Endothelial cell of umbilical vein (primary cell): ENCODE data around the gene ARID1B. TPM values are rescaled to one million over a fixed set of nuclear protein-coding genes. Genes with fewer than 3 reads are reported as not detected.

Experiments
- BruUV-seq: library from RNA; stranded (reverse); fragments of 400-500 nt; replicated peaks from 2 replicates; lab custom pipeline; 2021; lab: Mats Ljungman, UMichigan
- CTCF ChIA-PET: fragments of 300-600, 350-600 bp; sonication (Branson Sonifier 250); formaldehyde crosslinking; loops from one replicate; lab custom pipeline; 2021; ENCODE audit warnings: antibody characterized with exemption, inconsistent platforms; lab: Charles Lee
- POLR2A ChIA-PET: fragments of 300-600, 350-600 bp; sonication (Branson Sonifier 250); formaldehyde crosslinking; loops from one replicate; lab custom pipeline; 2021; ENCODE audit warnings: antibody characterized with exemption, inconsistent platforms; lab: Charles Lee
- DNase-seq: peaks from one replicate; pipeline ENCODE4 v3.0.0-alpha.2; 2011; ENCODE audit warnings: low read depth, low spot score
- FAIRE-seq: peaks from 2 replicates; lab custom pipeline; 2011; peaks lifted over from hg19 to GRCh38; lab: Jason Lieb, UNC
- H2AFZ ChIP-seq: 2 replicates; pipeline ENCODE4 v1.6.0; 2012; ENCODE audit warnings: low read depth, low read length, control low read depth, inconsistent platforms
- H3K27ac ChIP-seq: 2 replicates; pipeline ENCODE4 v1.5.1; 2011; ENCODE audit warnings: low read depth, mild to moderate bottlenecking, control low read depth, low read length, moderate library complexity; ENCODE audit not compliant: insufficient read depth
- H3K27me3 ChIP-seq, 2 experiments: 2 replicates each; pipeline versions ENCODE4 v1.6.0 to v1.6.1; 2011; ENCODE audit warnings: low read length in 2 of 2, mixed read lengths in 1 of 2; ENCODE audit not compliant: control insufficient read depth in 2 of 2, insufficient read depth in 2 of 2
- H3K36me3 ChIP-seq, 2 experiments: 2 replicates in 1 of 2; 3 replicates in 1 of 2; pipeline ENCODE4 v1.5.1; 2011; ENCODE audit warnings: low read length in 2 of 2, mild to moderate bottlenecking in 1 of 2, moderate library complexity in 1 of 2; ENCODE audit not compliant: control insufficient read depth in 2 of 2, insufficient read depth in 2 of 2; ENCODE audit errors: extremely low read depth in 1 of 2
- H3K4me1 ChIP-seq: 3 replicates; pipeline ENCODE4 v1.5.1; 2011; ENCODE audit warnings: mild to moderate bottlenecking, low read length; ENCODE audit not compliant: control insufficient read depth, insufficient read depth; ENCODE audit errors: extremely low read depth
- H3K4me2 ChIP-seq: 2 replicates; pipeline ENCODE4 v1.6.1; 2011; ENCODE audit warnings: low read length, control low read depth, mixed read lengths; ENCODE audit not compliant: insufficient read depth
- H3K4me3 ChIP-seq, 3 experiments: fragments of 200-600 bp in 1 of 3; sonication (generic), shearing (Covaris generic) in 1 of 3; replicated peaks in 1 of 3; 2 replicates each; pipeline ENCODE4 v1.5.1; 2011 to 2016; ENCODE audit warnings: control low read depth in 3 of 3, low read length in 3 of 3, mild to moderate bottlenecking in 2 of 3, inconsistent platforms in 1 of 3, low read depth in 1 of 3, moderate library complexity in 1 of 3; ENCODE audit not compliant: insufficient read depth in 1 of 3
- H3K79me2 ChIP-seq: 2 replicates; pipeline ENCODE4 v1.6.0; 2012; ENCODE audit warnings: low read length, inconsistent platforms; ENCODE audit not compliant: control insufficient read depth, insufficient read depth
- H3K9ac ChIP-seq: replicated peaks from 2 replicates; pipeline ENCODE3; 2011; ENCODE audit warnings: low read length, control low read depth; ENCODE audit not compliant: insufficient read depth; ENCODE audit errors: extremely low read depth
- H3K9me1 ChIP-seq: replicated peaks from 3 replicates; pipeline ENCODE4 v1.6.0; 2011; ENCODE audit warnings: mild to moderate bottlenecking, low read length; ENCODE audit not compliant: control insufficient read depth, insufficient read depth; ENCODE audit errors: extremely low read depth
- H3K9me3 ChIP-seq: replicated peaks from 2 replicates; pipeline ENCODE4 v1.5.1; 2012; ENCODE audit warnings: low read length, inconsistent platforms; ENCODE audit not compliant: control insufficient read depth, insufficient read depth
- H4K20me1 ChIP-seq: replicated peaks from 2 replicates; pipeline ENCODE3; 2011; ENCODE audit warnings: mild to moderate bottlenecking, low read length; ENCODE audit not compliant: control insufficient read depth, insufficient read depth; ENCODE audit errors: extremely low read depth
- CTCF ChIP-seq, 2 donors: IDR thresholded peaks; 1 replicate in 1 of 2; 2 replicates in 1 of 2; pipeline ENCODE4 v1.5.1; 2011; ENCODE audit warnings: low read length in 2 of 2, mild to moderate bottlenecking in 2 of 2, moderate library complexity in 2 of 2, control low read depth in 1 of 2, inconsistent platforms in 1 of 2, low read depth in 1 of 2; ENCODE audit not compliant: insufficient read depth in 1 of 2; ENCODE audit errors: extremely low read depth in 1 of 2
- EZH2 ChIP-seq: IDR thresholded peaks from 2 replicates; pipeline ENCODE4 v1.6.1; 2012; ENCODE audit warnings: borderline replicate concordance, low read depth, mild to moderate bottlenecking, moderate library complexity, low read length, inconsistent platforms; ENCODE audit not compliant: severe bottlenecking
- FOS ChIP-seq: IDR thresholded peaks from 2 replicates; pipeline ENCODE4 v1.6.1; 2011; ENCODE audit warnings: mild to moderate bottlenecking, low read length, moderate library complexity, borderline replicate concordance; ENCODE audit not compliant: insufficient read depth
- GATA2 ChIP-seq: IDR thresholded peaks from 2 replicates; pipeline ENCODE4 v1.7.0; 2011; ENCODE audit warnings: low read depth, mild to moderate bottlenecking, moderate library complexity, mixed read lengths, low read length; ENCODE audit not compliant: insufficient read length, insufficient read depth
- JUN ChIP-seq: IDR thresholded peaks from 2 replicates; pipeline ENCODE4 v1.6.1; 2011; ENCODE audit warnings: borderline replicate concordance, low read depth; ENCODE audit not compliant: insufficient read length, insufficient read depth
- MAX ChIP-seq: IDR thresholded peaks from 2 replicates; pipeline ENCODE4 v1.6.1; 2011; ENCODE audit not compliant: insufficient read depth, insufficient read length
- MYC ChIP-seq: IDR thresholded peaks from one replicate; pipeline ENCODE4 v1.6.1; 2011; ENCODE audit warnings: mild to moderate bottlenecking, low read depth, low read length
- POLR2A ChIP-seq: IDR thresholded peaks from 2 replicates; pipeline ENCODE4 v1.6.1; 2012; ENCODE audit warnings: low read depth, mild to moderate bottlenecking, control low read depth, low read length
- POLR2AphosphoS5 ChIP-seq: IDR thresholded peaks from 2 replicates; pipeline ENCODE4 v1.6.1; 2012; ENCODE audit warnings: low read depth, mild to moderate bottlenecking, control low read depth, low read length, moderate library complexity; ENCODE audit not compliant: insufficient read depth
- dilution Hi-C: fragments of 300-500 bp; cut with MboI; formaldehyde crosslinking; loops from one replicate; pipeline ENCODE4 v1.15.0; 2019; ENCODE audit warnings: low sequenced_read_pairs; ENCODE audit not compliant: extremely low pct_ligation_motif_present
- intact Hi-C: fragments of 100-400 bp; cut with micrococcal nuclease; formaldehyde crosslinking; loops from one replicate; pipeline ENCODE4 v1.10.0; 2022
- polyA plus RNA-seq, 4 experiments: library from polyadenylated mRNA; depleted of rRNA in 3 of 4; stranded (reverse) in 3 of 4; unstranded in 1 of 4; fragments of >200 nt; gene quantifications; 2 replicates each; pipeline versions ENCODE4 v1.2.1 to v1.2.3, GENCODE V29; 2011 to 2012; ENCODE audit warnings: missing spikeins in 1 of 4
- total RNA-seq: library from RNA; stranded (reverse); gene quantifications from 2 replicates; pipeline ENCODE4 v1.2.3, GENCODE V29; 2021

The ARID1B gene
- total and polyA plus RNA-seq, 2 donors (not counting 3 experiments of a cell fraction or from before 2014, with no cell fraction given), result 21.8 to 89.5 TPM

- Histone ChIP-seq H3K4me3 (no peak overlapping the region), H3K27ac (no peak overlapping the region), H3K9me3 (no peaks in the 10 kb centered on the region), H4K20me1 (no peaks in the 10 kb centered on the region), H3K9me1 (no peaks in the 10 kb centered on the region), H3K9ac (no peak overlapping the region), H3K27me3 (no peaks in the 10 kb centered on the region), H3K36me3 (no peaks in the 10 kb centered on the region), H3K79me2 (peaks cover 45% of the 10 kb centered on the region), H2AFZ (no peak overlapping the region), H3K4me2 (no peak overlapping the region), H3K4me1 (peaks cover 18% of the 10 kb centered on the region)
- CTCF ChIA-PET, result interaction anchor here (0.7 to 1.2 kb wide), 2 partner anchors 333 to 1692 kb away, joined by 3 read pairs; no protein-coding TSS in a partner anchor
- FAIRE-seq (no peak), DNase-seq (no peak)
- intact Hi-C loops, result no loop called here
- POLR2A ChIA-PET, result no interaction called here
- TF ChIP-seq MAX (no peak), POLR2A (no peak), CTCF (IDR thresholded peaks at IDR 0.05; ENCODE audit: extremely low read depth in 1 of 2, insufficient read depth in 1 of 2, low read depth in 1 of 2, low read length in 2 of 2) (no peak), POLR2AphosphoS5 (no peak), EZH2 (no peak), FOS (no peak), GATA2 (no peak), JUN (no peak), MYC (no peak)
- dilution Hi-C loops, result no loop called here
- BruUV-seq, result no TSS peak
Observed at GRCh38 chr6:157019115-157019641, 242.0 kb downstream of the ARID1B start.
